Neural progenitor cell (in vitro differentiated cells): ENCODE data around the gene LRRC34.

ENCODE experiments used
- EZH2phosphoT487 ChIP-seq: fragments of 200-600 bp; sonication (generic); IDR thresholded peaks from 2 replicates; pipeline ENCODE4 v1.6.1; 2017; ENCODE audit warnings: antibody characterized with exemption
- TF ChIP-seq, protein P1 (sequence below): fragments of 200-600 bp; sonication (generic); IDR thresholded peaks from 2 replicates; pipeline ENCODE4 v1.5.1; 2017; ENCODE audit warnings: antibody characterized with exemption, mild to moderate bottlenecking

DNA sequence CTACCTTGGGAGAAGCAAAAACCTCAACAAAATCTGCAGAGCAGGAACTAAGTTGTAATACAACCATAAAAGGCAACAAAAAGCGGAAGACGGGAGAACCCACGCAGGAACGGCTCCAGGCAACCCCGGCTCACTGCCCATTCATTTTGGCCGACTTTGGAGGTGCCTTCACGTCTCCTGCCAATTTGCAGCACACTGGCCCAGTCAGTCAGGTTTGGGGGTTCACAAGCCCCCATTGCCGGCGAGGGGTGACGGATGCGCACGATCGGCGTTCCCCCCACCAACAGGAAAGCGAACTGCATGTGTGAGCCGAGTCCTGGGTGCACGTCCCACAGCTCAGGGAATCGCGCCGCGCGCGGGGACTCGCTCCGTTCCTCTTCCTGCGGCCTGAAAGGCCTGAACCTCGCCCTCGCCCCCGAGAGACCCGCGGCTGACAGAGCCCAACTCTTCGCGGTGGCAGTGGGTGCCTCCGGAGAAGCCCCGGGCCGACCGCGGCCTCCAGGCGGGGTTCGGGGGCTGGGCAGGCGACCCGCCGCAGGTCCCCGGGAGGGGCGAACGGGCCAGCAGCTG, 48.3 kb downstream of the LRRC34 start:
- TF ChIP-seq, protein P1, sequence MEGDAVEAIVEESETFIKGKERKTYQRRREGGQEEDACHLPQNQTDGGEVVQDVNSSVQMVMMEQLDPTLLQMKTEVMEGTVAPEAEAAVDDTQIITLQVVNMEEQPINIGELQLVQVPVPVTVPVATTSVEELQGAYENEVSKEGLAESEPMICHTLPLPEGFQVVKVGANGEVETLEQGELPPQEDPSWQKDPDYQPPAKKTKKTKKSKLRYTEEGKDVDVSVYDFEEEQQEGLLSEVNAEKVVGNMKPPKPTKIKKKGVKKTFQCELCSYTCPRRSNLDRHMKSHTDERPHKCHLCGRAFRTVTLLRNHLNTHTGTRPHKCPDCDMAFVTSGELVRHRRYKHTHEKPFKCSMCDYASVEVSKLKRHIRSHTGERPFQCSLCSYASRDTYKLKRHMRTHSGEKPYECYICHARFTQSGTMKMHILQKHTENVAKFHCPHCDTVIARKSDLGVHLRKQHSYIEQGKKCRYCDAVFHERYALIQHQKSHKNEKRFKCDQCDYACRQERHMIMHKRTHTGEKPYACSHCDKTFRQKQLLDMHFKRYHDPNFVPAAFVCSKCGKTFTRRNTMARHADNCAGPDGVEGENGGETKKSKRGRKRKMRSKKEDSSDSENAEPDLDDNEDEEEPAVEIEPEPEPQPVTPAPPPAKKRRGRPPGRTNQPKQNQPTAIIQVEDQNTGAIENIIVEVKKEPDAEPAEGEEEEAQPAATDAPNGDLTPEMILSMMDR, result no peak
- no peak for TF ChIP-seq EZH2phosphoT487
